DND-41 (cell line): Measurements from ENCODE around the gene NOL3.

Experiments used
- ATAC-seq: fragments of 200-7000 bp; cut with Tn5 transposase; 3 replicates; pipeline ENCODE4 v1.9.1; 2021; ENCODE audit warnings: low read depth; ENCODE audit not compliant: insufficient read depth
- DNase-seq: peaks from one replicate; pipeline ENCODE4 v3.0.0-alpha.2; 2020
- H2AFZ ChIP-seq: 2 replicates; pipeline ENCODE4 v1.6.0; 2012; ENCODE audit warnings: low read depth, low read length
- H3K27ac ChIP-seq: 2 replicates; pipeline ENCODE4 v1.5.1; 2012; ENCODE audit warnings: low read length, inconsistent platforms
- H3K27me3 ChIP-seq: fragments of 200-600 bp; sonication (generic); 2 replicates; pipeline ENCODE4 v1.6.0; 2012; ENCODE audit warnings: low read length, mild to moderate bottlenecking, inconsistent platforms; ENCODE audit not compliant: insufficient read depth, poor library complexity
- H3K36me3 ChIP-seq: 2 replicates; pipeline ENCODE4 v1.5.1; 2012; ENCODE audit warnings: low read length, inconsistent platforms; ENCODE audit not compliant: insufficient read depth
- H3K4me1 ChIP-seq: 2 replicates; pipeline ENCODE4 v1.5.1; 2012; ENCODE audit warnings: mild to moderate bottlenecking, low read length; ENCODE audit not compliant: insufficient read depth
- H3K4me2 ChIP-seq: 2 replicates; pipeline ENCODE4 v1.6.0; 2012; ENCODE audit warnings: mild to moderate bottlenecking, moderate library complexity, low read length, inconsistent platforms; ENCODE audit not compliant: insufficient read depth
- H3K4me3 ChIP-seq, 2 experiments: fragments of 200-600 bp in 1 of 2; shearing (Covaris generic) in 1 of 2; 2 replicates each; pipeline ENCODE4 v1.5.1; 2012 to 2016; ENCODE audit warnings: inconsistent platforms in 2 of 2, low read length in 2 of 2, mild to moderate bottlenecking in 2 of 2, low read depth in 1 of 2, moderate library complexity in 1 of 2
- H3K79me2 ChIP-seq: 2 replicates; pipeline ENCODE4 v1.6.0; 2012; ENCODE audit warnings: low read length, inconsistent platforms; ENCODE audit not compliant: insufficient read depth
- H3K9ac ChIP-seq: 2 replicates; pipeline ENCODE4 v1.6.0; 2012; ENCODE audit warnings: low read depth, mild to moderate bottlenecking, inconsistent platforms, low read length, moderate library complexity
- H3K9me3 ChIP-seq: 2 replicates; pipeline ENCODE4 v1.5.1; 2012; ENCODE audit warnings: low read length, moderate library complexity, mild to moderate bottlenecking, inconsistent platforms; ENCODE audit not compliant: insufficient read depth, severe bottlenecking
- H4K20me1 ChIP-seq: 2 replicates; pipeline ENCODE4 v1.6.0; 2012; ENCODE audit warnings: low read length; ENCODE audit not compliant: insufficient read depth
- EZH2 ChIP-seq: IDR thresholded peaks from 3 replicates; pipeline ENCODE4 v1.6.1; 2012; ENCODE audit warnings: borderline replicate concordance, low read depth, mild to moderate bottlenecking, moderate library complexity, low read length, inconsistent platforms; ENCODE audit not compliant: severe bottlenecking
- TF ChIP-seq, protein P1 (sequence below): IDR thresholded peaks from 2 replicates; pipeline ENCODE4 v1.5.1; 2012; ENCODE audit warnings: borderline replicate concordance, low read length, moderate library complexity, mild to moderate bottlenecking; ENCODE audit not compliant: poor library complexity, severe bottlenecking; ENCODE audit errors: extremely low read depth

Gene NOL3

DNA sequence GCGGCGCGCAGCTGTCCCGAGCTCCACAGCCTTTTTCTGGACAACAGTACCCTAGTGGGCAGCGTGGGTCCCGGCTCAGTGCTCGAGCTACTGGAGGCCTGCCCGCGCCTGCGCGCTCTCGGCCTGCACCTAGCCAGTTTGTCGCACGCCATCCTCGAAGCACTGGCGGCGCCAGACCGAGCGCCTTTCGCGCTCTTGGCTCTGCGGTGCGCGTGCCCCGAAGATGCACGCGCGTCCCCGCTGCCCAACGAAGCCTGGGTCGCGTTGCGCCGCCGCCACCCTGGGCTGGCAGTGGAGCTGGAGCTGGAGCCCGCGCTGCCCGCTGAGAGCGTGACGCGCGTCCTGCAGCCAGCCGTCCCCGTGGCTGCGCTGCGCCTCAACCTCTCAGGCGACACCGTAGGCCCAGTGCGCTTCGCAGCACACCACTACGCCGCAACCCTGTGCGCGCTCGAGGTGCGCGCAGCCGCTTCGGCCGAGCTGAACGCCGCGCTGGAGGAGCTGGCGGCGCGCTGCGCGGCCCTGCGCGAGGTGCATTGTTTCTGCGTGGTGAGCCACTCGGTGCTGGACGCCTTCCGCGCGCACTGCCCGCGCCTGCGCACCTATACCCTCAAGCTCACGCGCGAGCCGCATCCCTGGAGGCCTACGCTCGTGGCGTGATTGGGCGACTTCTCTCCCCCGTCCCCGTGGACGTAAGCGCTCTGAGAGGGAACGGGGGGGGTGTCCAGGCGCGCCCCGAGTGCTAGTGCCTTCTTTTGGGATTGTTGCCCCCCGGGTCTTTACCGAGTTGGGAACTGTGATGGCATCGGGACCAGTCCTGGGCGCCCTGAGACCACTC is 7.0 kb upstream of the NOL3 start:
- Histone ChIP-seq H4K20me1 (no peaks in the 10 kb centered on the region; the same call in none of the 2 replicates), H3K79me2 (peaks cover 6% of the 10 kb centered on the region; the same call in 1 of the 2 replicates), H3K9me3 (no peaks in the 10 kb centered on the region), H3K36me3 (no peaks in the 10 kb centered on the region), H3K27ac (no peak overlapping the region), H3K9ac (no peak overlapping the region), H3K27me3 (no peaks in the 10 kb centered on the region), H2AFZ (no peak overlapping the region), H3K4me3 (no peak overlapping the region), H3K4me1 (peaks cover 34% of the 10 kb centered on the region), H3K4me2 (no peak overlapping the region)
- TF ChIP-seq EZH2 = no peak
- TF ChIP-seq, protein P1, sequence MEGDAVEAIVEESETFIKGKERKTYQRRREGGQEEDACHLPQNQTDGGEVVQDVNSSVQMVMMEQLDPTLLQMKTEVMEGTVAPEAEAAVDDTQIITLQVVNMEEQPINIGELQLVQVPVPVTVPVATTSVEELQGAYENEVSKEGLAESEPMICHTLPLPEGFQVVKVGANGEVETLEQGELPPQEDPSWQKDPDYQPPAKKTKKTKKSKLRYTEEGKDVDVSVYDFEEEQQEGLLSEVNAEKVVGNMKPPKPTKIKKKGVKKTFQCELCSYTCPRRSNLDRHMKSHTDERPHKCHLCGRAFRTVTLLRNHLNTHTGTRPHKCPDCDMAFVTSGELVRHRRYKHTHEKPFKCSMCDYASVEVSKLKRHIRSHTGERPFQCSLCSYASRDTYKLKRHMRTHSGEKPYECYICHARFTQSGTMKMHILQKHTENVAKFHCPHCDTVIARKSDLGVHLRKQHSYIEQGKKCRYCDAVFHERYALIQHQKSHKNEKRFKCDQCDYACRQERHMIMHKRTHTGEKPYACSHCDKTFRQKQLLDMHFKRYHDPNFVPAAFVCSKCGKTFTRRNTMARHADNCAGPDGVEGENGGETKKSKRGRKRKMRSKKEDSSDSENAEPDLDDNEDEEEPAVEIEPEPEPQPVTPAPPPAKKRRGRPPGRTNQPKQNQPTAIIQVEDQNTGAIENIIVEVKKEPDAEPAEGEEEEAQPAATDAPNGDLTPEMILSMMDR = no peak
- ATAC-seq (no peak), DNase-seq (no peak)

DNA sequence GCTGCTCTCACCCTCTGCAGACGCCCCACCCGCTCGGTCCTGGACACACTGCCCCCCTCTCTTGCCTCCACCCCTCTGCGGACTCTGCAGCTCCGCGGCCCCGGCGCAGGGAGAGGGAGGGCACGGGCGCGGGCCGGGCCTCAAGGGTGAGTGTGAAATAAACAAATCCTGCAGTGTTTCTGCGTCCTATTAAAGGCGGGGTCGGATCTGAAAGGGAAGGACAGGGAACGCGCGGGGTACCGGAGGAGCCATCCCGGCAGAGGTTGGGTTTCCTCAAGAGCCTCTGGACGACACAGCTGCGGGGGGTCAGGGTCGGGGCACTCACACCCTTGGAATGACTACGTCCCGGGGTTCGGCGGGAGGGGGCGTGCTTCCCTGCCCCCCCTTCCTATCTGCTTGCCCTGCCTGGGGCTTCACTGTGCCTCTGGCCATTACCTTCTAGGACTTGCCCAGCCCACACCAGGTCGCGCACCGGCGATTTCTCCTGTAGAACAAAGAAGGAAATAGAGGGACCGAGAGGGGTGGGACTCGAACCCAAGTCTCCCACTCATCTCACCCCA is 6.3 kb upstream of the NOL3 start:
- Histone ChIP-seq H3K9me3 (no peaks in the 10 kb centered on the region), H3K4me1 (peaks cover 30% of the 10 kb centered on the region), H3K27ac (no peak overlapping the region), H3K4me2 (no peak overlapping the region), H4K20me1 (peaks cover under 1% of the 10 kb centered on the region), H2AFZ (no peak overlapping the region), H3K79me2 (peaks cover 6% of the 10 kb centered on the region; the same call in 1 of the 2 replicates), H3K4me3 (no peak overlapping the region), H3K9ac (no peak overlapping the region), H3K27me3 (no peaks in the 10 kb centered on the region), H3K36me3 (no peaks in the 10 kb centered on the region)
- DNase-seq = no peak
- TF ChIP-seq, protein P1 = no peak
- TF ChIP-seq EZH2 = no peak
- ATAC-seq = no peak

DNA sequence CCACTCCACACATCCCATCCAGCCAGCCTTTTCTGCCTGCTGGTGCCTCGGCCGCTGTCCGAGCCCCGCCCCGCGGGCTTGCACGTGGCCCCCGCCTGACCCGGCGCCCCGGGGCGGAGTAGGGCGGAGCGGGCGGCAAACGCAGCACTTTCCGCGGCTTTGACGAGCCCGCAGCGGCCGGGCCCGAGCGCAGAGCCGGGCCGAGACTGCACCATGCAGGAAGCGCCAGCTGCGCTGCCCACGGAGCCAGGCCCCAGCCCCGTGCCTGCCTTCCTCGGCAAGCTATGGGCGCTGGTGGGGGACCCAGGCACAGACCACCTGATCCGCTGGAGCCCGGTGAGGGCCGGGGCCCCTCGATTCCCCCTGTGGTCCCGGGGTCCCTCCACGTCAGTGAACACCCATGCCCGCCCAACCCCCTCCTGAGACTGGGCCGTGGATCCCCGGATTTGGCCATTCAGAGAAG is 5.7 kb upstream of the NOL3 start, which contains the start of gene HSF4:
Gene HSF4 (plus strand): TSS at position 147 of the 463 bp plus-strand sequence. CDS start 67 bp downstream, at position 214.
- DNase-seq (no peak), ATAC-seq (no peak)
- TF ChIP-seq, protein P1 = no peak
- TF ChIP-seq EZH2 = no peak
- Histone ChIP-seq H3K4me2 (no peak within 1 kb of the TSS), H3K36me3 (no peaks in the 10 kb centered on the region), H3K27me3 (no peaks in the 10 kb centered on the region), H3K79me2 (peaks cover 6% of the 10 kb centered on the region; the same call in 1 of the 2 replicates), H3K9ac (no peak within 1 kb of the TSS), H3K27ac (no peak within 1 kb of the TSS), H2AFZ (no peak within 1 kb of the TSS), H3K4me3 (no peak within 1 kb of the TSS), H4K20me1 (peaks cover 6% of the 10 kb centered on the region), H3K4me1 (peaks cover 32% of the 10 kb centered on the region), H3K9me3 (no peaks in the 10 kb centered on the region)
